Thoracic aorta endothelial cell (primary cell): Measurements from ENCODE around the gene PCDHGA2. TPM values are rescaled to one million over a fixed set of nuclear protein-coding genes. Genes with fewer than 3 reads are reported as not detected.

ENCODE experiments used
- total RNA-seq: library from RNA; depleted of rRNA; stranded (reverse); fragments of >200 nt; gene quantifications from 2 replicates; pipeline ENCODE4 v1.2.3, GENCODE V29; 2012

Gene PCDHGA2
- total RNA-seq, 1 donor = 1.1 TPM

Other genes with a start within 250 kb of the PCDHGA2 start
- 0.66 and 0.72 TPM in 2 replicates for gene PCDHB2, start 244.1 kb upstream of the PCDHGA2 start, total RNA-seq
- gene PCDHB3, start 238.3 kb upstream of the PCDHGA2 start, total RNA-seq = 0.14 and 0.27 TPM in 2 replicates
- gene PCDHB4, start 216.9 kb upstream of the PCDHGA2 start, total RNA-seq = 0.07 and 0.13 TPM in 2 replicates
- gene PCDHB5, start 203.6 kb upstream of the PCDHGA2 start, total RNA-seq = 0.40 and 0.43 TPM in 2 replicates
- 0.07 TPM in 1 of 2 replicates, not detected in the other for gene PCDHB6, start 188.7 kb upstream of the PCDHGA2 start, total RNA-seq
- 0.22 and 0.40 TPM in 2 replicates for gene PCDHB7, start 166.1 kb upstream of the PCDHGA2 start, total RNA-seq
- 0.07 and 0.13 TPM in 2 replicates for gene PCDHB8, start 161.0 kb upstream of the PCDHGA2 start, total RNA-seq
- gene PCDHB16, start 156.4 kb upstream of the PCDHGA2 start, total RNA-seq = 0.07 and 0.13 TPM in 2 replicates
- gene PCDHB9, start 151.6 kb upstream of the PCDHGA2 start, total RNA-seq = 0.13 and 0.14 TPM in 2 replicates
- gene PCDHB10, start 146.4 kb upstream of the PCDHGA2 start, total RNA-seq = 0.22 and 0.66 TPM in 2 replicates
- gene PCDHB11, start 139.1 kb upstream of the PCDHGA2 start, total RNA-seq = 0.07 and 0.27 TPM in 2 replicates
- 0.07 and 0.27 TPM in 2 replicates for gene PCDHB12, start 130.0 kb upstream of the PCDHGA2 start, total RNA-seq
- gene PCDHB13, start 124.8 kb upstream of the PCDHGA2 start, total RNA-seq = 0.22 and 0.66 TPM in 2 replicates
- gene PCDHB14, start 115.4 kb upstream of the PCDHGA2 start, total RNA-seq = 0.14 and 0.53 TPM in 2 replicates
- gene PCDHB15, start 93.4 kb upstream of the PCDHGA2 start, total RNA-seq = 0.14 and 0.66 TPM in 2 replicates
- 0.27 and 0.50 TPM in 2 replicates for gene SLC25A2, start 34.7 kb upstream of the PCDHGA2 start, total RNA-seq
- gene TAF7, start 18.0 kb upstream of the PCDHGA2 start, total RNA-seq = 62.1 and 70.6 TPM in 2 replicates
- 0.22 and 0.40 TPM in 2 replicates for gene PCDHGA1, start 8.2 kb upstream of the PCDHGA2 start, total RNA-seq
- 0.65 and 0.93 TPM in 2 replicates for gene PCDHGA3, start 5.1 kb downstream of the PCDHGA2 start, total RNA-seq
- gene PCDHGB1, start 11.3 kb downstream of the PCDHGA2 start, total RNA-seq = 0.50 and 0.66 TPM in 2 replicates
- 2.2 and 5.2 TPM in 2 replicates for gene PCDHGA4, start 16.3 kb downstream of the PCDHGA2 start, total RNA-seq
- gene PCDHGB2, start 21.2 kb downstream of the PCDHGA2 start, total RNA-seq = 1.3 and 2.0 TPM in 2 replicates
- gene PCDHGA5, start 25.4 kb downstream of the PCDHGA2 start, total RNA-seq = 0.72 and 1.1 TPM in 2 replicates
- 1.4 and 2.9 TPM in 2 replicates for gene PCDHGB3, start 31.5 kb downstream of the PCDHGA2 start, total RNA-seq
- 2.1 and 2.9 TPM in 2 replicates for gene PCDHGA6, start 35.1 kb downstream of the PCDHGA2 start, total RNA-seq
- 0.65 and 2.0 TPM in 2 replicates for gene PCDHGA7, start 44.0 kb downstream of the PCDHGA2 start, total RNA-seq
- gene PCDHGB4, start 48.9 kb downstream of the PCDHGA2 start, total RNA-seq = 5.6 and 9.7 TPM in 2 replicates
- 0.72 and 1.6 TPM in 2 replicates for gene PCDHGA8, start 53.9 kb downstream of the PCDHGA2 start, total RNA-seq
- 9.1 and 13.4 TPM in 2 replicates for gene PCDHGB5, start 59.2 kb downstream of the PCDHGA2 start, total RNA-seq
- 4.3 and 4.6 TPM in 2 replicates for gene PCDHGA9, start 64.0 kb downstream of the PCDHGA2 start, total RNA-seq
- gene PCDHGB6, start 69.3 kb downstream of the PCDHGA2 start, total RNA-seq = 2.9 and 3.3 TPM in 2 replicates
- 4.7 and 5.5 TPM in 2 replicates for gene PCDHGA10, start 74.2 kb downstream of the PCDHGA2 start, total RNA-seq
- gene PCDHGB7, start 78.9 kb downstream of the PCDHGA2 start, total RNA-seq = 9.4 and 9.8 TPM in 2 replicates
- 12.5 and 13.6 TPM in 2 replicates for gene PCDHGA11, start 82.3 kb downstream of the PCDHGA2 start, total RNA-seq
- gene PCDHGA12, start 91.7 kb downstream of the PCDHGA2 start, total RNA-seq = 10.8 and 12.6 TPM in 2 replicates
- gene PCDHGC3, start 137.2 kb downstream of the PCDHGA2 start, total RNA-seq = 13.3 and 19.6 TPM in 2 replicates
- gene PCDHGC4, start 146.3 kb downstream of the PCDHGA2 start, total RNA-seq = 1.3 and 1.9 TPM in 2 replicates
- 1.1 and 1.3 TPM in 2 replicates for gene PCDHGC5, start 150.3 kb downstream of the PCDHGA2 start, total RNA-seq